ENCODE measurements around the gene GPR39.

The GPR39 gene

GRCh38 chr2:132442278-132442677 lies 25.7 kb downstream of the GPR39 start:
- H3K4me1 ChIP-seq (ENCODE audit: control insufficient read depth, insufficient read depth, low read length, unreplicated experiment) = peaks cover 42% of the 10 kb centered on the region
- H3K36me3 ChIP-seq (ENCODE audit: insufficient read depth, low read length) = no peaks in the 10 kb centered on the region
- no peaks in the 10 kb centered on the region for H3K79me2 ChIP-seq (ENCODE audit: control insufficient read depth, insufficient read depth, low read length, unreplicated experiment)
- H3K4me3 ChIP-seq (ENCODE audit: low read depth, low read length) = no peak overlapping the region
- H2AFZ ChIP-seq (ENCODE audit: low read length, unreplicated experiment) = no peak overlapping the region
- no peak overlapping the region for H3K27ac ChIP-seq (ENCODE audit: low read depth, low read length)
- no peaks in the 10 kb centered on the region for H3K27me3 ChIP-seq (ENCODE audit: insufficient read depth, low read length)

- Histone ChIP-seq H3K36me3 (ENCODE audit: insufficient read depth, low read length) (no peaks in the 10 kb centered on the region), H3K27ac (ENCODE audit: low read depth, low read length) (no peak overlapping the region), H3K4me1 (ENCODE audit: control insufficient read depth, insufficient read depth, low read length, unreplicated experiment) (peaks cover 37% of the 10 kb centered on the region), H3K4me3 (ENCODE audit: low read depth, low read length) (no peak overlapping the region), H2AFZ (ENCODE audit: low read length, unreplicated experiment) (no peak overlapping the region), H3K27me3 (ENCODE audit: insufficient read depth, low read length) (no peaks in the 10 kb centered on the region), H3K79me2 (ENCODE audit: control insufficient read depth, insufficient read depth, low read length, unreplicated experiment) (no peaks in the 10 kb centered on the region)
Observed at GRCh38 chr2:132443106-132443505, 26.5 kb downstream of the GPR39 start.

- H3K79me2 ChIP-seq (ENCODE audit: control insufficient read depth, insufficient read depth, low read length, unreplicated experiment) = no peaks in the 10 kb centered on the region
- peaks cover 13% of the 10 kb centered on the region for H3K4me1 ChIP-seq (ENCODE audit: control insufficient read depth, insufficient read depth, low read length, unreplicated experiment)
- no peaks in the 10 kb centered on the region for H3K36me3 ChIP-seq (ENCODE audit: insufficient read depth, low read length)
- H3K27me3 ChIP-seq (ENCODE audit: insufficient read depth, low read length) = no peaks in the 10 kb centered on the region
- H3K27ac ChIP-seq (ENCODE audit: low read depth, low read length) = no peak overlapping the region
- H3K4me3 ChIP-seq (ENCODE audit: low read depth, low read length) = no peak overlapping the region
- no peak overlapping the region for H2AFZ ChIP-seq (ENCODE audit: low read length, unreplicated experiment)
Observed at GRCh38 chr2:132446444-132446843, 29.8 kb downstream of the GPR39 start.

- Histone ChIP-seq H3K4me3 (ENCODE audit: low read depth, low read length) (no peak overlapping the region), H3K79me2 (ENCODE audit: control insufficient read depth, insufficient read depth, low read length, unreplicated experiment) (no peaks in the 10 kb centered on the region), H3K36me3 (ENCODE audit: insufficient read depth, low read length) (no peaks in the 10 kb centered on the region), H3K27ac (ENCODE audit: low read depth, low read length) (no peak overlapping the region), H3K4me1 (ENCODE audit: control insufficient read depth, insufficient read depth, low read length, unreplicated experiment) (peaks cover 13% of the 10 kb centered on the region), H2AFZ (ENCODE audit: low read length, unreplicated experiment) (no peak overlapping the region), H3K27me3 (ENCODE audit: insufficient read depth, low read length) (no peaks in the 10 kb centered on the region)
Observed at GRCh38 chr2:132448331-132448730, 31.7 kb downstream of the GPR39 start.

- H2AFZ ChIP-seq (ENCODE audit: low read length, unreplicated experiment) = no peak overlapping the region
- H3K79me2 ChIP-seq (ENCODE audit: control insufficient read depth, insufficient read depth, low read length, unreplicated experiment) = no peaks in the 10 kb centered on the region
- H3K36me3 ChIP-seq (ENCODE audit: insufficient read depth, low read length) = no peaks in the 10 kb centered on the region
- H3K27ac ChIP-seq (ENCODE audit: low read depth, low read length) = no peak overlapping the region
- H3K4me1 ChIP-seq (ENCODE audit: control insufficient read depth, insufficient read depth, low read length, unreplicated experiment) = peaks cover 13% of the 10 kb centered on the region
- H3K27me3 ChIP-seq (ENCODE audit: insufficient read depth, low read length) = no peaks in the 10 kb centered on the region
- H3K4me3 ChIP-seq (ENCODE audit: low read depth, low read length) = no peak overlapping the region
Observed at GRCh38 chr2:132448771-132449170, 32.2 kb downstream of the GPR39 start.

- H3K27ac ChIP-seq (ENCODE audit: low read depth, low read length) = no peak overlapping the region
- H3K79me2 ChIP-seq (ENCODE audit: control insufficient read depth, insufficient read depth, low read length, unreplicated experiment) = no peaks in the 10 kb centered on the region
- H3K36me3 ChIP-seq (ENCODE audit: insufficient read depth, low read length) = no peaks in the 10 kb centered on the region
- no peaks in the 10 kb centered on the region for H3K27me3 ChIP-seq (ENCODE audit: insufficient read depth, low read length)
- H3K4me1 ChIP-seq (ENCODE audit: control insufficient read depth, insufficient read depth, low read length, unreplicated experiment) = peaks cover 13% of the 10 kb centered on the region
- no peak overlapping the region for H2AFZ ChIP-seq (ENCODE audit: low read length, unreplicated experiment)
- no peak overlapping the region for H3K4me3 ChIP-seq (ENCODE audit: low read depth, low read length)
Observed at GRCh38 chr2:132449868-132450267, 33.3 kb downstream of the GPR39 start.

GRCh38 chr2:132460781-132461180 lies 44.2 kb downstream of the GPR39 start:
- Histone ChIP-seq H3K4me1 (ENCODE audit: control insufficient read depth, insufficient read depth, low read length, unreplicated experiment) (no peaks in the 10 kb centered on the region), H3K4me3 (ENCODE audit: low read depth, low read length) (no peak overlapping the region), H3K79me2 (ENCODE audit: control insufficient read depth, insufficient read depth, low read length, unreplicated experiment) (no peaks in the 10 kb centered on the region), H2AFZ (ENCODE audit: low read length, unreplicated experiment) (no peak overlapping the region), H3K36me3 (ENCODE audit: insufficient read depth, low read length) (no peaks in the 10 kb centered on the region), H3K27ac (ENCODE audit: low read depth, low read length) (no peak overlapping the region), H3K27me3 (ENCODE audit: insufficient read depth, low read length) (no peaks in the 10 kb centered on the region)

- no peak overlapping the region for H2AFZ ChIP-seq (ENCODE audit: low read length, unreplicated experiment)
- no peaks in the 10 kb centered on the region for H3K36me3 ChIP-seq (ENCODE audit: insufficient read depth, low read length)
- H3K4me1 ChIP-seq (ENCODE audit: control insufficient read depth, insufficient read depth, low read length, unreplicated experiment) = no peaks in the 10 kb centered on the region
- H3K27ac ChIP-seq (ENCODE audit: low read depth, low read length) = no peak overlapping the region
- H3K79me2 ChIP-seq (ENCODE audit: control insufficient read depth, insufficient read depth, low read length, unreplicated experiment) = no peaks in the 10 kb centered on the region
- H3K4me3 ChIP-seq (ENCODE audit: low read depth, low read length) = no peak overlapping the region
- no peaks in the 10 kb centered on the region for H3K27me3 ChIP-seq (ENCODE audit: insufficient read depth, low read length)
Observed at GRCh38 chr2:132462236-132462635, 45.6 kb downstream of the GPR39 start.

GRCh38 chr2:132463719-132464118 lies 47.1 kb downstream of the GPR39 start:
- no peak overlapping the region for H2AFZ ChIP-seq (ENCODE audit: low read length, unreplicated experiment)
- H3K36me3 ChIP-seq (ENCODE audit: insufficient read depth, low read length) = no peaks in the 10 kb centered on the region
- H3K27me3 ChIP-seq (ENCODE audit: insufficient read depth, low read length) = no peaks in the 10 kb centered on the region
- H3K27ac ChIP-seq (ENCODE audit: low read depth, low read length) = no peak overlapping the region
- no peak overlapping the region for H3K4me3 ChIP-seq (ENCODE audit: low read depth, low read length)
- H3K4me1 ChIP-seq (ENCODE audit: control insufficient read depth, insufficient read depth, low read length, unreplicated experiment) = no peaks in the 10 kb centered on the region
- H3K79me2 ChIP-seq (ENCODE audit: control insufficient read depth, insufficient read depth, low read length, unreplicated experiment) = no peaks in the 10 kb centered on the region

GRCh38 chr2:132465917-132466316 lies 49.3 kb downstream of the GPR39 start:
- Histone ChIP-seq H3K36me3 (ENCODE audit: insufficient read depth, low read length) (no peaks in the 10 kb centered on the region), H3K27ac (ENCODE audit: low read depth, low read length) (no peak overlapping the region), H3K27me3 (ENCODE audit: insufficient read depth, low read length) (no peaks in the 10 kb centered on the region), H3K4me3 (ENCODE audit: low read depth, low read length) (no peak overlapping the region), H3K4me1 (ENCODE audit: control insufficient read depth, insufficient read depth, low read length, unreplicated experiment) (no peaks in the 10 kb centered on the region), H3K79me2 (ENCODE audit: control insufficient read depth, insufficient read depth, low read length, unreplicated experiment) (no peaks in the 10 kb centered on the region), H2AFZ (ENCODE audit: low read length, unreplicated experiment) (no peak overlapping the region)

GRCh38 chr2:132466428-132467028 lies 49.9 kb downstream of the GPR39 start:
- Histone ChIP-seq H3K27ac (ENCODE audit: low read depth, low read length) (no peak overlapping the region), H3K36me3 (ENCODE audit: insufficient read depth, low read length) (no peaks in the 10 kb centered on the region), H3K4me3 (ENCODE audit: low read depth, low read length) (no peak overlapping the region), H3K27me3 (ENCODE audit: insufficient read depth, low read length) (no peaks in the 10 kb centered on the region), H3K79me2 (ENCODE audit: control insufficient read depth, insufficient read depth, low read length, unreplicated experiment) (no peaks in the 10 kb centered on the region), H3K4me1 (ENCODE audit: control insufficient read depth, insufficient read depth, low read length, unreplicated experiment) (no peaks in the 10 kb centered on the region), H2AFZ (ENCODE audit: low read length, unreplicated experiment) (no peak overlapping the region)

Measured in ACC112 (cell line).